K562 (cell line): ENCODE data around the gene DDX20. TPM values are rescaled to one million over a fixed set of nuclear protein-coding genes. Genes with fewer than 3 reads are reported as not detected.
A peak's percentile ranks its signal among the peaks of the same experiment; 100 is the strongest.

Experiments used
- BACH1 ChIP-seq: fragments of 200-800 bp; sonication (Bioruptor generic); IDR thresholded peaks from 2 replicates; pipeline ENCODE4 v1.6.1; 2016; ENCODE audit warnings: missing genetic modification characterization, missing compliant biosample characterization
- CHD1 ChIP-seq: fragments of 200-600 bp; sonication (generic); IDR thresholded peaks from one replicate; pipeline ENCODE4 v1.6.1; 2012; ENCODE audit warnings: mild to moderate bottlenecking, moderate library complexity, low read length, inconsistent platforms
- CSDE1 ChIP-seq, 2 experiments: fragments of 450-650 bp; IDR thresholded peaks; 2 replicates each; pipeline ENCODE4 v1.6.1; 2016; ENCODE audit warnings: mild to moderate bottlenecking in 1 of 2
- ETV6 ChIP-seq, 3 experiments: fragments of 150-350 bp in 1 of 3; sonication (generic) in 1 of 3; formaldehyde crosslinking in 1 of 3; IDR thresholded peaks; 2 replicates each; pipeline versions ENCODE4 v1.6.1 to v1.8.0; 2014 to 2022; ENCODE audit warnings: borderline replicate concordance in 2 of 3, low read depth in 2 of 3, antibody characterized with exemption in 1 of 3, low read length in 1 of 3, mild to moderate bottlenecking in 1 of 3, missing genetic modification reagents in 1 of 3
- HMG20B ChIP-seq: fragments of 250-450 bp; sonication (Bioruptor Pico); IDR thresholded peaks from 2 replicates; pipeline ENCODE4 v1.5.0; 2021; ENCODE audit warnings: mild to moderate bottlenecking
- KDM4B ChIP-seq, 2 experiments: fragments of 450-650 bp in 1 of 2; sonication (generic) in 1 of 2; IDR thresholded peaks; 2 replicates each; pipeline ENCODE4 v1.6.1; 2016 to 2017; ENCODE audit warnings: borderline replicate concordance in 2 of 2, antibody characterized with exemption in 1 of 2, low read depth in 1 of 2, mild to moderate bottlenecking in 1 of 2
- KDM5B ChIP-seq: fragments of 200-600 bp; sonication (generic); IDR thresholded peaks from 2 replicates; pipeline ENCODE4 v1.6.1; 2012; ENCODE audit warnings: low read depth, mild to moderate bottlenecking, moderate library complexity, low read length, control low read depth, inconsistent platforms; ENCODE audit not compliant: insufficient replicate concordance
- L3MBTL2 ChIP-seq: fragments of 450-650 bp; IDR thresholded peaks from 2 replicates; pipeline ENCODE4 v1.6.1; 2016; ENCODE audit warnings: mild to moderate bottlenecking, moderate library complexity
- MAFK ChIP-seq: IDR thresholded peaks from 2 replicates; pipeline ENCODE4 v1.6.1; 2011; ENCODE audit warnings: low read length, improper control_type of control experiment
- PCBP1 ChIP-seq: fragments of 200-400 bp; formaldehyde crosslinking; IDR thresholded peaks from 2 replicates; pipeline ENCODE4 v1.6.1; 2018; ENCODE audit warnings: mild to moderate bottlenecking, low read depth, low read length; ENCODE audit not compliant: poor library complexity, severe bottlenecking
- PHF21A ChIP-seq: fragments of 450-650 bp; IDR thresholded peaks from 2 replicates; pipeline ENCODE4 v1.6.1; 2017; ENCODE audit warnings: low read depth, borderline replicate concordance
- RFX5 ChIP-seq: IDR thresholded peaks from 2 replicates; pipeline ENCODE4 v1.6.1; 2011; ENCODE audit warnings: low read depth, mild to moderate bottlenecking, improper control_type of control experiment, low read length
- SAP30 ChIP-seq: fragments of 200-600 bp; sonication (generic); IDR thresholded peaks from 2 replicates; pipeline ENCODE4 v1.6.1; 2012; ENCODE audit warnings: borderline replicate concordance, low read depth, mild to moderate bottlenecking, moderate library complexity, low read length, control low read depth, inconsistent platforms; ENCODE audit not compliant: insufficient read depth, poor library complexity, severe bottlenecking
- SIN3A ChIP-seq, 2 experiments: fragments of 150-350 bp in 1 of 2; IDR thresholded peaks; 2 replicates each; pipeline ENCODE4 v1.6.1; 2011 to 2016; ENCODE audit warnings: borderline replicate concordance in 2 of 2, low read depth in 2 of 2, low read length in 2 of 2, mild to moderate bottlenecking in 2 of 2, moderate library complexity in 2 of 2; ENCODE audit not compliant: control insufficient read depth in 1 of 2
- STAG1 ChIP-seq: sonication (generic); formaldehyde crosslinking; IDR thresholded peaks from 2 replicates; pipeline ENCODE4 v1.5.0; 2020; ENCODE audit warnings: missing genetic modification reagents, borderline replicate concordance
- TAF15 ChIP-seq: fragments of 200-400 bp; formaldehyde crosslinking; IDR thresholded peaks from 2 replicates; pipeline ENCODE4 v1.6.1; 2017; ENCODE audit warnings: mild to moderate bottlenecking, low read depth, low read length, moderate library complexity
- TBL1XR1 ChIP-seq, 2 experiments: IDR thresholded peaks; 2 replicates each; pipeline ENCODE4 v1.6.1; 2012; ENCODE audit warnings: improper control_type of control experiment in 2 of 2, low read length in 2 of 2, mild to moderate bottlenecking in 1 of 2
- ZNF174 ChIP-seq: fragments of 250-450 bp; sonication (Bioruptor Pico); IDR thresholded peaks from 2 replicates; pipeline ENCODE4 v1.4.0; 2020; ENCODE audit warnings: mild to moderate bottlenecking
- ZNF347 ChIP-seq: fragments of 450-650 bp; formaldehyde crosslinking; IDR thresholded peaks from 2 replicates; pipeline ENCODE4 v1.4.0; 2020; ENCODE audit warnings: low read depth, mild to moderate bottlenecking, moderate library complexity
- ZNF444 ChIP-seq: fragments of 250-450 bp; sonication (Bioruptor Pico); IDR thresholded peaks from 2 replicates; pipeline ENCODE4 v1.4.0; 2020; ENCODE audit warnings: mild to moderate bottlenecking, moderate library complexity
- ZNF586 ChIP-seq: fragments of 450-650 bp; formaldehyde crosslinking; conservative IDR thresholded peaks from 2 replicates; pipeline ENCODE4 v1.4.0; 2020; ENCODE audit warnings: mild to moderate bottlenecking, moderate library complexity
- polyA plus RNA-seq, 8 experiments: library from polyadenylated mRNA; depleted of rRNA in 4 of 8; stranded (reverse) in 5 of 8; unstranded in 3 of 8; fragments of >200 nt; fragmentation: Nextera tagmentation in 2 of 8; fragmentation: Illumina TruSeq in 1 of 8; extraction: Ambion mirVana in 2 of 8; extraction: Trizol in 1 of 8; gene quantifications; 2 replicates each; pipeline versions ENCODE4 v1.2.1 to v1.2.3, GENCODE V29; 2011 to 2014; ENCODE audit warnings: inconsistent platforms in 1 of 8, missing spikeins in 1 of 8
- total RNA-seq, 7 experiments: library from RNA; depleted of rRNA in 6 of 7; stranded (reverse); fragments of >200 nt in 6 of 7; fragmentation: Illumina TruSeq in 2 of 7; extraction: Trizol in 2 of 7; gene quantifications; 2 replicates each; pipeline versions ENCODE4 v1.2.1 to v1.2.3, GENCODE V29; 2011 to 2021; ENCODE audit warnings: low replicate concordance in 1 of 7
- TF ChIP-seq, protein P1 (sequence below), 3 experiments: fragments of 200-800 bp in 1 of 3; sonication (Bioruptor generic) in 1 of 3; sonication (generic) in 1 of 3; formaldehyde crosslinking in 1 of 3; IDR thresholded peaks; 2 replicates each; pipeline versions ENCODE4 v1.6.1 to v1.8.0; 2016 to 2022; ENCODE audit warnings: mild to moderate bottlenecking in 2 of 3, missing compliant biosample characterization in 2 of 3, missing genetic modification characterization in 2 of 3, missing genetic modification reagents in 1 of 3

The DDX20 gene
- total and polyA plus RNA-seq, 9 of the 15 experiments (the other 6 are each of a cell fraction or from before 2014, with no cell fraction given): 8.3 to 33.4 (median 24.5) TPM

DNA sequence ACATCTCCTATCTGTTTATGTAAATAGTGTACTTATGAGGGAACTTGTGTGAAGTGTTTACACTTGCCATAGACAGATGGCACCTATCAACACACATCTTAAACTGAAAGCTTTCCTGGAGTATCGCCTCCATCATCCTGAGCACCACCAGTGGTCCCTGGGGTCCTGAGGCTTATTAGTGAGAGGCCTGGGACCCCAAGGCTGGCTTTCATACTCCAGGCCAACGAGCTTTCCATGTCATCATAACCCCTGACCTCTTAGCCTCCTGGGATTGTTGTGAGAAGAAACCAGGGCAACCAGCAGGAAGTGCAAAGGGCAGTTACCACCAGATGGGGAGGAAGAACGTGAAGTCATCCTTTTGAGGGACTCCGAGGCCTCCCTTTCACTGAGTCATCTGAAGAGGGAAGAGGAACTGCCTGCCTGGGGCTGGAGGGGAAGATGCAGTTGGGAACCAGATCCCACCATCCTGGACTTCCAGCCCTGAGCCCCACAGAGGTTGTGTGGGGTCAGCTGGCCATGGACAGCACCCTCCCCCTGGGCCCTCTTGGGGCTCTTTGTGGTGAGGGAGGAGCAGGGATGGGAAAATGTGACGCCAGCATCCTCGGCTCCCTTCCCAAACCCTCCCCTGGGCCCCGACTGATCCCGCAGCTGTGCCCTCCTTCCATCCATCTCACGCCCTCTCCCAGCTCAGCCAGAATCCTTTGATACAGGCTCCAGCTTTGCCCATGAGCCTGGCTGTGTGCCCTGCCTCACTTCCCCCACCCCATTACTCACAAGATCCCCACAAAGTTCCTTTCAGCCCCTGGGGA, 22.3 kb upstream of the DDX20 start (continued):
- TF ChIP-seq, protein P1, sequence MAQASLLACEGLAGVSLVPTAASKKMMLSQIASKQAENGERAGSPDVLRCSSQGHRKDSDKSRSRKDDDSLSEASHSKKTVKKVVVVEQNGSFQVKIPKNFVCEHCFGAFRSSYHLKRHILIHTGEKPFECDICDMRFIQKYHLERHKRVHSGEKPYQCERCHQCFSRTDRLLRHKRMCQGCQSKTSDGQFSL (CRISPR knock-in tag; IDR thresholded peaks at IDR 0.05): no peak
- TF ChIP-seq, protein P1 (tag; IDR thresholded peaks at IDR 0.05): no peak
- TF ChIP-seq STAG1 (CRISPR knock-in tag) (no peak), TBL1XR1 (IDR thresholded peaks at IDR 0.05; ENCODE audit: low read length in 2 of 2) (no peak), HMG20B (no peak), KDM4B (IDR thresholded peaks at IDR 0.05; ENCODE audit: borderline replicate concordance in 2 of 2, low read depth in 1 of 2) (no peak), SAP30 (no peak), CHD1 (no peak), PCBP1 (no peak), TAF15 (no peak), RFX5 (no peak), ETV6 (IDR thresholded peaks at IDR 0.05; ENCODE audit: borderline replicate concordance in 1 of 2, low read depth in 2 of 2, low read length in 1 of 2) (peak in 1 of 2 experiments; percentile 57; a peak in 1 of 4 replicates), ETV6 (CRISPR knock-in tag; IDR thresholded peaks at IDR 0.05; ENCODE audit: borderline replicate concordance) (no peak), KDM5B (no peak), BACH1 (tag) (peak; percentile 66), MAFK (peak; percentile 59; the same call in 1 of the 2 replicates), ZNF347 (CRISPR knock-in tag) (no peak), L3MBTL2 (no peak; the same call in 1 of the 2 replicates), SIN3A (IDR thresholded peaks at IDR 0.05; ENCODE audit: borderline replicate concordance in 2 of 2, control insufficient read depth in 1 of 2, low read depth in 2 of 2, low read length in 2 of 2) (no peak), ZNF174 (CRISPR knock-in tag) (no peak), ZNF586 (CRISPR knock-in tag) (no peak), ZNF444 (CRISPR knock-in tag) (no peak), PHF21A (no peak), CSDE1 (IDR thresholded peaks at IDR 0.05) (no peak)
